HUES64 (cell line): ENCODE data around the gene ALPL.
"Not testable (repeated sequence)": the region's sequence is repeated elsewhere in the genome, so short reads cannot be mapped to it uniquely, and the experiment has no call there.

ENCODE experiments used
- H3K27ac ChIP-seq: 2 replicates; pipeline ENCODE4 v1.7.0; 2013; ENCODE audit warnings: low read depth, low read length, inconsistent platforms
- H3K27me3 ChIP-seq: 2 replicates; pipeline ENCODE4 v1.6.1; 2013; ENCODE audit warnings: mild to moderate bottlenecking, low read length; ENCODE audit not compliant: insufficient read depth
- H3K36me3 ChIP-seq: 2 replicates; pipeline ENCODE4 v1.6.1; 2013; ENCODE audit warnings: mild to moderate bottlenecking, low read length; ENCODE audit not compliant: insufficient read depth
- H3K4me1 ChIP-seq: 2 replicates; pipeline ENCODE4 v1.6.1; 2013; ENCODE audit warnings: mild to moderate bottlenecking, low read length, moderate library complexity; ENCODE audit not compliant: insufficient read depth
- H3K4me3 ChIP-seq: 2 replicates; pipeline ENCODE4 v1.5.1; 2013; ENCODE audit warnings: mild to moderate bottlenecking, low read length, moderate library complexity
- H3K9ac ChIP-seq: 2 replicates; pipeline ENCODE4 v1.6.1; 2013; ENCODE audit warnings: mild to moderate bottlenecking, low read depth, low read length
- H3K9me3 ChIP-seq: 2 replicates; pipeline ENCODE4 v1.6.1; 2013; ENCODE audit warnings: low read depth, low read length; ENCODE audit not compliant: insufficient read depth
- WGBS: fragments of 150-250, 120-280 bp; methylation state at CpG from one replicate; pipeline ENCODE4 v1.1.7; 2013; ENCODE audit warnings: missing lambda C conversion rate; 5-methylcytosine and 5-hydroxymethylcytosine counted together

Gene ALPL

DNA sequence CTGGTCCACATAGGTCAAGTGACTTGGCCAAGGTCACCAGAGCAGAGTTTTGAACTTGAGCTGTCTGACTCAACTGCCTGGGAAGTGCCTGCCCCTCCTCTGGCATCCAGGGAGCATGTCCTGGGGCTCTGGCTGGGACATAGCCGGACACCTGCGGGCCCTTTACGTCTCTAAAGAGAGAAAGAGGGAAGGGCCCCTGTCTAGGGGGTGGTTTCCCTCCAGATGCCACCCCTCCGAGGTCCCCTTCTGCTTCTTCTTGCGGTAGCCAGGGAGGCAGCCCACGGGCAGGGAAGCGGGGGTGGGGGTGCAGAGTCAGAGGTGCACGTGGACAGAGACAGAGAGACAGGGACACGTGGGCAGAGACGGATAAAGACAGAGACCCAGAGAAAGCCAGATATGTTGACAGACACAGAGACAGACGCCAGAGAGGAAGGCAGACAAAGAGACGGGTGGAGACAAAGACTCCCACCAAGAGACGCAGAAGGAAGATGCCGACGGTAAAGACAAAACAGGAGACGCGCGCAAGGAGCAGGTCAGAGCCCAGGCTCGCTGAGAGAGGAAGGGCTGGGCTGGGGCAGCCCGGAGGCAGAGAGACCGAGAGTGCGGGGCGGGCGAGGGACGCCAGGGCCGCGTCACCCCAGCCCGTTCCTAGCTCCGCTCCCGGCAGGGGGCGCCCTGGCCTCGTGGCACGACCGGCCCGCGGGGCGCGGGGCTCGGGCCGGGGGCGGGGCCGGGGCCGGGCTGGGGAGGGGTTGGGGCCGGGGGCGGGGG lies 458 bp upstream of the ALPL start:
- Histone ChIP-seq H3K9ac (peak overlapping the region; percentile 38), H3K4me1 (peaks cover 24% of the 10 kb centered on the region), H3K4me3 (peak overlapping the region; percentile 87), H3K27ac (no peak overlapping the region), H3K27me3 (peaks cover 12% of the 10 kb centered on the region), H3K9me3 (no peaks in the 10 kb centered on the region), H3K36me3 (peaks cover 4% of the 10 kb centered on the region; the same call in 1 of the 2 replicates)
- WGBS: 11% methylated on average over 29 of the region's 45 CpGs

DNA sequence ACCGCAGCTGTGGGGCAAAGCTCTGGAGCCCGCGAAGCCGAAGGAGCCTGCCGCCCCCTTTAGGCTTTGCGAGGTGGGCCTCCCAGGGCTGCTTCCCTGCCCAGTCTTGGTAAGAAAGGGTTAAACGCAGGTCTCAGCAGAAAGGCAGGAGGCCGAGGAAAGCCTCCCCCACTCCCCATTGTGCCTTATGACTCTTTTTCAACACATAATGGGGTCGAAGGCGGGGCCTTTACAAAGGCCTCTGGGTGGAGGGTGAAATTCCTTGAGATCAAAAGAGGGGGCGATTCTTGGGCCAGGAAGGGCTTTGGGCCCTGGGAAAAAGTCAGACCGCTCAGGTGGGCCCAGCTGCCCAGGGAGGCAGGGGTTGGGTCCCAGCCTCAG lies 880 bp downstream of the ALPL start:
- peak overlapping the region; percentile 74 for H3K27ac ChIP-seq
- H3K27me3 ChIP-seq: peaks cover 12% of the 10 kb centered on the region
- peak overlapping the region; percentile 87 for H3K4me3 ChIP-seq
- H3K9ac ChIP-seq: peak overlapping the region; percentile 85
- 2% methylated on average over 12 of the region's 12 CpGs for WGBS
- peaks cover 24% of the 10 kb centered on the region for H3K4me1 ChIP-seq
- H3K9me3 ChIP-seq: no peaks in the 10 kb centered on the region
- H3K36me3 ChIP-seq: peaks cover 4% of the 10 kb centered on the region; the same call in 1 of the 2 replicates

DNA sequence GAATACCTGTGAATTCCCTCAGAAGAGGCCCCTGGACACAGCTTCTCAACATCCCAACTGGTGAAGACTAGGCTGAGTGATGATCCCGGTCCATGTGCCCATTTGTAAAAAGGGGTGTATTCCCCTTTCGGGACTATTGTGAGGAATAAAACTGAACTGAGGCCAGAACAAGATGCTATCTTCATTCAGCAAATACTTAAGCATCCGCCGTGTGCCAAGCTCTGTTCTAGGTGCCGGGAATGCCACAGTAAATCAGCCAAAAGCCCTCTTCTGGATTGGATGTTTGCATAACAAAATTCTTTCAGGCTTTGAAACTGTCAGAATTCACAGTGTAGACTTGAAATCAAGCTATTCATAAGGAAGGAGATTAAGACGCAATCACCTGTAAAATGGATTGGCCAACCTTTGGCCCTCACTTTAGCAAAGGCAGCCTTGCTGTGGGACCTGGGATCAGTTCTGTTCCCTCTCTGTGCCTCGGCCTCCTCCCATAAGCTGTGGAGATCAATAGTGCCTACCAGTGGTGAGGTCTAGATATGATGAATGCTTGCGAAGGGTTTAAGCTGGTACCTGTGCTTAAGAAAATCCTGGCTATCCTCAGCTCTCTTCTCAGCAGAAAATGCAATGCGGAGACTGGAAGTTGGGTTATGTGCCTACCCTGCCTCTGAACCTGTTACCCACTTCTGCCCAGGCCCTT lies 1.8 kb downstream of the ALPL start:
- no peaks in the 10 kb centered on the region for H3K9me3 ChIP-seq
- no peak overlapping the region for H3K9ac ChIP-seq
- H3K36me3 ChIP-seq: peaks cover 4% of the 10 kb centered on the region; the same call in 1 of the 2 replicates
- 80% methylated on average over 9 of the region's 9 CpGs for WGBS
- peaks cover 24% of the 10 kb centered on the region for H3K4me1 ChIP-seq
- peak overlapping the region; percentile 87 for H3K4me3 ChIP-seq
- peak overlapping the region; percentile 74; the same call in 1 of the 2 replicates for H3K27ac ChIP-seq
- H3K27me3 ChIP-seq: peaks cover 12% of the 10 kb centered on the region

DNA sequence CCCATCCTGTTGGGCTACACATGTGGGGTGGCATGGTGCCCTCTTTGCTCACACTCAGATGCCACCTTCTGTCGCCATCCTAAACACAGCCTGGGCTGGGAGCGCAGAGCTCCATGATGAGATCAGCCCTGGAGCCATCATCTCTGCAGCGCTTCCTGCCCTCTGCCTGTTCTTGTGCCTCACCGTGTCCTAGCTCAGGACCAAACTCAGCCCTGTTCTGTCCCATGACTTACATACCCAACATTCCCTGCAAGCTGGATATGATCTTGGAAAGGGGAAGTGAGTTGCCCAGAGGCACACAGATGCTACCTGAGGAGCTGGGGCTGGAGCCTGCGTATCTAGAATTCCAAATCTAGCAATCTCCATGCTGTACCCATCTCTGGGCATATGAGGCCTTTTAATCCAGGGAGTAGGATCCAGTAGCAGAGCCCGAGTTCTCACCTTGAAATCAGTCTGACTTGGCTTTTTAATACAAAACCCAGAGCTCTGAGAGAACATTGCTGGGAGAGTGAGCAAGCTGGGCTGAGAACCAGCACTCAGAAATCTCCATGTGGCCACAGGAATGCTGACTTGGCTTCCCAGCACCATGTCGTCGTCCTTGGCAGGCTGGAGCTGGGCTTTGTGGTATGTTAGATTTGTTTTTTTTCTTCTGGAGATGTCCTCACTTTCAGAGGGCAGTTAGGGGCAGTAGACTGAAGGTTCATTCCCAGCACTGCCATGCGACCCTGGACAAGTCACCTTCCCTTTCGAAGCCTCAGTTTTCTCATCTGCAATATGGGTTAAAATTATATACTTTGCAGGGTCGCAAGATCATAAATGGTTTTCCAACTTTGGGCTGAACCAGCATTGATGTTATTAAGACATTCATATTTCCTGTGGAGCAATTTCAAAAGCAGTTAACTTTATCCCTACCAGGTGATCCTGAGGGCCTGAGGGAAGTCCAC lies 2.6 kb downstream of the ALPL start:
- peaks cover 32% of the 10 kb centered on the region for H3K4me1 ChIP-seq
- H3K9me3 ChIP-seq: no peaks in the 10 kb centered on the region
- peaks cover 12% of the 10 kb centered on the region for H3K27me3 ChIP-seq
- no peak overlapping the region for H3K9ac ChIP-seq
- no peak overlapping the region for H3K4me3 ChIP-seq
- WGBS: 90% methylated on average over 11 of the region's 11 CpGs
- peaks cover 4% of the 10 kb centered on the region; the same call in 1 of the 2 replicates for H3K36me3 ChIP-seq
- H3K27ac ChIP-seq: no peak overlapping the region

DNA sequence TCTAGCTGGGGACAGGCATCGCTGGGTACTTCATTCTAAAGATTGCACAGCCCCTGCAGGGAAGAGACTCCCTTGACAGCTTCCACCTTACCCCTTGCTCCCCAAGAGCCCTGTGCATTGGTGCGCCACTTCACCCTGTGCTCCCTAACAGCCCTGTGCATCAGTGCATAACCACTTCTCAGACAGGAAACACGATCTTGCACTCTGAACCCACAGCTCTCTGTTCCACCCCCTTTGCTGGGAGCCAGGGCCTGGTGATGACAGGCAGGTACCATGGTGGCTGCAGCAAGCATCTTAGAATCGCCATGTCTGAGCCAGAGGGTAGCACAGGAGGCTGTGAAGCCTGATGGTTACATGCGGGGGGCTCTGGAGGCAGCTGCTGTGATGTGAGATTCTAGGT lies 5.0 kb downstream of the ALPL start:
- Histone ChIP-seq H3K4me3 (no peak overlapping the region), H3K27me3 (no peaks in the 10 kb centered on the region), H3K27ac (no peak overlapping the region), H3K9ac (no peak overlapping the region), H3K36me3 (peaks cover 4% of the 10 kb centered on the region; the same call in 1 of the 2 replicates), H3K4me1 (peaks cover 46% of the 10 kb centered on the region), H3K9me3 (no peaks in the 10 kb centered on the region)
- WGBS: 92% methylated on average over 5 of the region's 5 CpGs

DNA sequence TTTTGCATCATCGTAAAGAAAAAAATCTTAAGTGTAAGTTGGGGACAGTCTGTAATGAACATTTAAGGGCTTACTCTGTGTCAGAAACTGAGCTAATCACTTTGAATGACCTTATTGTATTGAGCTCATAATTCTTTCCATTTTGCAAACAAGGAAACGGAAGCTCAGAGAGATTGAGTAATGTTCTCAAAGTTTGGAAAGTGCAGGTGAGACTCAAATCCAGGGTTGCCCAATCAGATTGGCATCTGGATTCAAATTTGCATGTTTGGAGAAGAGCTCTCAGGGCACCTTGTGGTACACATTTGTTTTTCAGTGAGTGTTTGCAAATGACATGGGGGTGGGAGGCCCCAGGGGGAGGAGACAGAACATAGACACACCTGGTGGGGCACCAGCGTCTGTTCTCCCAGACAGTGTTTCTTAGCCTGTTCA lies 8.0 kb downstream of the ALPL start:
- no peaks in the 10 kb centered on the region for H3K27me3 ChIP-seq
- no peaks in the 10 kb centered on the region for H3K36me3 ChIP-seq
- 83% methylated on average over 3 of the region's 3 CpGs for WGBS
- H3K4me3 ChIP-seq: no peak overlapping the region
- H3K4me1 ChIP-seq: peaks cover 46% of the 10 kb centered on the region
- H3K9me3 ChIP-seq: no peaks in the 10 kb centered on the region
- H3K9ac ChIP-seq: no peak overlapping the region
- no peak overlapping the region for H3K27ac ChIP-seq

DNA sequence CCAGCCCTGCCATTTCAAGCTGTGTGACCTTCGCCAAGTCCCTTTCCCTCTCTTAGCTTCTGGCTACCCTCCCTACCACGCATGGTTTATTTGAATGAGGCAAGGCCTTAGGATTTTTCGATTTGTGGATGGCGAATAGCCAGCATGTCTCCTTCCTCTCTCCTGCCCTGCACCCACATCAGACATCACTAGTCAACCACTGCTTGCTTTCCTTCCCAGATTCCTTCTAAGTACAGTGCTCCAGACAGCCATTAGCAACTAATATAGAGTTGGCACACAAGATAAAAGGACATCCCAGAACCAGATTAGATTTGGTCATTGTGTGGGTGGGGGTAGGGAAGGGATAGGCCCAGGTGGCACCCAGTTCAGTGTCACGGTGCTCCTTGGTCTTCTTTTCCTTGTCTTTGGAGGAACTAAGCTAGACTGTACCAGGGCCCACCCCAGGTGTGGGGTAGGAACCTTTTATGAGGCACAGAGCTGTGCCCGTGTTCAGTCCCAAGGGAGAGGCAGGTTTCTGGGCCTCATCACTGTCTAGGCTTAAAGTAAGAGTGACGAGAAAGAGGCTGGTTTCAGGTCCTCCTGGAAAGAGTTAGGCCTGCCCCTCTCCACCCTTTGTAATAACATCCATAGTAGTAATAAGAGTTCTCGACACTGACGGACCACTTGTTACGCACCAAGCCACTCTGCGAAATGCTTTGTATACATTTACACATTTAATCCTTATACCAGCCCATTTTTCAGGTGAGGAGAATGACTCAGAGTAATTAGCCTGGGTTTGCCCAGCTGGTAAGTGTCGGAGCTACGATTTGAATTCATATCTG lies 8.6 kb downstream of the ALPL start:
- Histone ChIP-seq H3K9ac (no peak overlapping the region), H3K4me1 (peaks cover 41% of the 10 kb centered on the region), H3K36me3 (no peaks in the 10 kb centered on the region), H3K27ac (no peak overlapping the region), H3K27me3 (no peaks in the 10 kb centered on the region), H3K4me3 (no peak overlapping the region), H3K9me3 (no peaks in the 10 kb centered on the region)
- 83% methylated on average over 11 of the region's 13 CpGs for WGBS

DNA sequence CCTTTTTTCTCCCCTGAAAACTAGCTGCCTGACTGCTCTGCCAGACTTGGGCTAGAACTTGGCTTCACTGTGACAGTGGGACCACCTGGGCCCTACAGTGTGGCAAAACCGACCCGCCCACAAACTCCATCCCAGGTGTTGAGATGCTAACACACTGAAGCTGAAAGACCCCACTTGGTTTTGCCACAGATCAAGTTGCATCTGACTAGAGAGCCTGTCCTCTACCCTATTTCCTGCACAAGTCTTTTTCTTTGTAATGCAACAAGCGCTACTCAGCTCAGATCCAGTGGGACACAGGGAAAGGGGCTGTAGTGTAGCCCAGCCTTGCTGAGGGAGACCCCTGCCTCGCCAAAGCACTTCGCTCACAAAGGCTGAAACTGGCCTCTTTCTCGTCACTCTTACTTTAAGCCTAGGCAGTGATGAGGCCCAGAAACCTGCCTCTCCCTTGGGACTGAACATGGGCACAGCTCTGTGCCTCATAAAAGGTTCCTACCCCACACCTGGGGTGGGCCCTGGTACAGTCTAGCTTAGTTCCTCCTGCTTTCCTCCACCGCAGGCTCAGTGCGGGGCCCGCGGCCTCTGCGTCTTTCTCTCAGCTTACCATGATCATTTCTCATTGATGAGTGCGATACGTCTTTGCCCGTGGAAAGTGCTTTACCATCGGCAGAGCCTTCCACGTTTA lies 9.7 kb downstream of the ALPL start:
- Histone ChIP-seq H3K36me3 (no peaks in the 10 kb centered on the region), H3K4me3 (no peak overlapping the region), H3K4me1 (peaks cover 41% of the 10 kb centered on the region), H3K9me3 (no peaks in the 10 kb centered on the region), H3K9ac (no peak overlapping the region), H3K27me3 (no peaks in the 10 kb centered on the region), H3K27ac (peak overlapping the region; percentile 61; the same call in 1 of the 2 replicates)
- 72% methylated on average over 16 of the region's 16 CpGs for WGBS

DNA sequence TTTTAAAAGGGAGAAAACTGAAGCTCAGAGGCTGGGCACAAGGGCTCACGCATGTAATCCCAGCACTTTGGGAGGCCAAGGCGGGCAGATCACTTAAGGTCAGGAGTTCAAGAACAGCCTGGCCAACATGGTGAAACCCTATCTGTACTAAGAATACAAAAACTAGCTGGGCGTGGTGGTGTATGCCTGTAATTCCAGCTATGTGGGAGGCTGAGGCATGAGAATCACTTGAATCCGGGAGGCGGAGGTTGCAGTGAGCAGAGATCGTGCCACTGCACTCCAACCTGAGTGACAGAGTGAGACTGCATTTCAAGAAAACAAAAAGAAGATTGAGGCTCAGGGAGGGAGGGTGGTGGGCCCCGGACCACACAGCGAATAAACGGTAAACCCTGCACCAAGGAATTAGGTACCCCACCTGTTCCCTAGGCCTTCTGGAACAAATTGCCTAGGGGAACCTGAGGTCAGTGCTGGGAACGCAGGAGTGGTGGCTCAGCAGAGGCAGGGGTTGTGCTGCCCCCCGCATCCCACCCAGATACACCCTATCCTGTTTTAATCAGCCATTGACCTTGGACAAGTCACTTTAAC lies 10.4 kb downstream of the ALPL start:
- not testable (repeated sequence) for H3K4me3 ChIP-seq, H3K27me3 ChIP-seq, H3K9me3 ChIP-seq, H3K36me3 ChIP-seq, H3K9ac ChIP-seq
- H3K4me1 ChIP-seq: peaks cover 41% of the 10 kb centered on the region
- WGBS: 90% methylated on average over 11 of the region's 11 CpGs
- H3K27ac ChIP-seq: peak overlapping the region; percentile 61; the same call in 1 of the 2 replicates
